CD4-positive, alpha-beta T cell treated with Interleukin-15 for 4 hours (primary cell): ENCODE measurements around the gene PROX1.

Source experiments
- DNase-seq: peaks from one replicate; pipeline ENCODE4 v3.0.0-alpha.2; 2020; ENCODE audit warnings: low spot score

Gene PROX1

GRCh38 chr1:213999732-214000131, 12.0 kb downstream of the PROX1 start:
- no peak for DNase-seq

GRCh38 chr1:214002060-214002459, 14.3 kb downstream of the PROX1 start:
- DNase-seq, result no peak

- DNase-seq, result no peak
Measured at GRCh38 chr1:214002472-214002871, 14.7 kb downstream of the PROX1 start.

- DNase-seq, result no peak
Measured at GRCh38 chr1:214003233-214003632, 15.5 kb downstream of the PROX1 start.

GRCh38 chr1:214004014-214004413, 16.2 kb downstream of the PROX1 start:
- DNase-seq, result no peak

- no peak for DNase-seq
Measured at GRCh38 chr1:214004795-214005194, 17.0 kb downstream of the PROX1 start.

GRCh38 chr1:214005708-214006107, 17.9 kb downstream of the PROX1 start:
- no peak for DNase-seq

GRCh38 chr1:214006845-214007244, 19.1 kb downstream of the PROX1 start:
- DNase-seq, result no peak

GRCh38 chr1:214008347-214008746, 20.6 kb downstream of the PROX1 start:
- DNase-seq, result no peak

GRCh38 chr1:214008791-214009422, 21.1 kb downstream of the PROX1 start:
- no peak for DNase-seq

GRCh38 chr1:214009423-214010196, 21.8 kb downstream of the PROX1 start:
- no peak for DNase-seq

GRCh38 chr1:214010197-214010573, 22.4 kb downstream of the PROX1 start:
- no peak for DNase-seq

GRCh38 chr1:214010717-214011116, 22.9 kb downstream of the PROX1 start:
- DNase-seq, result no peak

GRCh38 chr1:214012418-214012817, 24.6 kb downstream of the PROX1 start:
- no peak for DNase-seq

- no peak for DNase-seq
Measured at GRCh38 chr1:214013614-214014377, 26.0 kb downstream of the PROX1 start.

GRCh38 chr1:214014730-214015129, 27.0 kb downstream of the PROX1 start:
- no peak for DNase-seq

GRCh38 chr1:214017191-214017982, 29.6 kb downstream of the PROX1 start:
- DNase-seq, result no peak

GRCh38 chr1:214018386-214019268, 30.9 kb downstream of the PROX1 start:
- no peak for DNase-seq

GRCh38 chr1:214019499-214019898, 31.7 kb downstream of the PROX1 start:
- no peak for DNase-seq

- DNase-seq, result no peak
Measured at GRCh38 chr1:214021321-214021720, 33.5 kb downstream of the PROX1 start.

- no peak for DNase-seq
Measured at GRCh38 chr1:214022229-214022791, 34.5 kb downstream of the PROX1 start.
